Measurements from ENCODE around the gene JPH3.

The JPH3 gene

GRCh38 chr16:87564524-87564778, 37.9 kb upstream of the JPH3 start:
- TF ChIP-seq GATA3 (IDR thresholded peaks at IDR 0.05; ENCODE audit: low read depth, low read length) (no peak), GATA2 (IDR thresholded peaks at IDR 0.05; ENCODE audit: low read depth, low read length) (no peak)

- TF ChIP-seq GATA2 (IDR thresholded peaks at IDR 0.05; ENCODE audit: low read depth, low read length) (no peak), GATA3 (IDR thresholded peaks at IDR 0.05; ENCODE audit: low read depth, low read length) (no peak)
These were observed 32.4 kb upstream of the JPH3 start for GRCh38 chr16:87569601-87570571.

DNA sequence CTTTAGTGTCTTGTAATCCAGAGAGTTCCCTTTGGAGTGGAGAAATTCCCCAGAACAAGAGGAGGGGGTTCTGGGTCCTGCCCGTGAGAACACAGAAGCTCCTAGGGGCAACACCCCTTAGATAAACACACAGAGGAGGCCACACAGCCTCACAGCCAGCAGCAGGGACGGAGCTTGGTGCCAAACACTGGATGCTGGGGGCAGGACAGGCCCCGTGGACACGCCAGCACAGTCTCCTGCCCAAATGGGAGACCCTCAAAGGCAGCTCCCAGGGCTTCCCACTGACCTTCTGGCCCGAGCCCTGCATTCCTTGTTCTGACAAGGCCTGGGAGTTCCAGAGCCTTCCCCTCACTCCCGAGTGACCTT, 31.8 kb upstream of the JPH3 start:
- TF ChIP-seq GATA3 (IDR thresholded peaks at IDR 0.05; ENCODE audit: low read depth, low read length) (no peak), GATA2 (IDR thresholded peaks at IDR 0.05; ENCODE audit: low read depth, low read length) (no peak)

GRCh38 chr16:87570938-87571867, 31.1 kb upstream of the JPH3 start:
- no peak for TF ChIP-seq GATA3 (IDR thresholded peaks at IDR 0.05; ENCODE audit: low read depth, low read length)
- no peak for TF ChIP-seq GATA2 (IDR thresholded peaks at IDR 0.05; ENCODE audit: low read depth, low read length)

DNA sequence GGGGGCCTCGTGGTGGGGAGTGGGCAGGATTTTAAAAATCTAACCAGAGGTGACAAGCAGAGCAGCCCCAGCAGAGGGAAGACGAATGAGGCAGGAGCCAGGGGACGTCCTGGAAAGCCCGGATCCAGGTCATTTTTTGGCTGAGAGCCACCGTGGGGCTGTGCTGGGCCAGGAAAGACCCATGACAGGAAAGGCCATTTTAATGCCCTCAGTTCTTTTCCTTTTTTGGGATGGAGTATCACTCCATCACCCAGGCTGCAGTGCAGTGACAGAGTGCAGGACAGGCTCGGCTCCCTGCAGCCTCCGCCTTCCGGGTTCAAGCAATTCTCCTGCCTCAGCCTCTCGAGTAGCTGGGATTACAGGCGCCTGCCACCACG, 30.5 kb upstream of the JPH3 start:
- TF ChIP-seq GATA3 (IDR thresholded peaks at IDR 0.05; ENCODE audit: low read depth, low read length): no peak
- TF ChIP-seq GATA2 (IDR thresholded peaks at IDR 0.05; ENCODE audit: low read depth, low read length): no peak

- TF ChIP-seq GATA2 (IDR thresholded peaks at IDR 0.05; ENCODE audit: low read depth, low read length): no peak
- TF ChIP-seq GATA3 (IDR thresholded peaks at IDR 0.05; ENCODE audit: low read depth, low read length): no peak
These were observed 29.3 kb upstream of the JPH3 start for GRCh38 chr16:87572959-87573358.

DNA sequence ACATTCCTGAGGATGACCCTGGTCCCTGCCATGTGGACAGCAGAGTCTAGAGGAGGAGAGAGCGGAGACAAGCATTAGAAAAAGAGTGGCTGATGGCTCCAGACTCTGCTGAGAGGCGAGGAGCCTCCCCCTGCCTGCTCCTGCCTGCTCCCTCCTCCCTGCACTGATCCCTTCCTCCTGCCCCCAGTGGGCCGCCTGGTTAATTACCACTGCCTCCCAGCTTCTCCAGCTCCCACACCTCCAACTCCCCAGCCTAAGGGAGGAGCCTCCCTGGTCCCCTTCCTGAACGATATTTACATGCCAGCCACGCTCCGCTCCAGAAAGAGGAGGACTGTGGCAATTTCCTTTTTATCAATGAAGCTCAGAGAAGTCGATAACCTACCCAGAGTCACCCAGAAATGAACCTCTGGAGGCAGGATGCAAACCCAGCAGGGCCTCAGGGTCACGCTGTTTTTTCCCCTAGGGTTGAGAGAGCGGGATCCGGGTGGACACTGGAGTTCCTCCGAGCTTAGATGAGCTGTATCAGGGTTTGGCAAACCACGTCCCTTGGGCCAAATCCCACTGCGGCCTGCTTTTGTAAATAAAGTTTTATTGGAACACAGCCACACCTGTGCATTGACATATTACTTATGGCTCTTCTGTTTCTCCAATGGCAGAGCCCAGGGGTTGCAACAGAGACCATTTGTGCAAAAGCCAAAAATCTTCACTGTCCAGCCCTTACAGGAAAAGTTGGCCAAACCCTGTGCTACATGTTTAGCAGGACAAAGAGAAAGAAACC, 27.1 kb upstream of the JPH3 start:
- TF ChIP-seq GATA3 (IDR thresholded peaks at IDR 0.05; ENCODE audit: low read depth, low read length) (no peak), GATA2 (IDR thresholded peaks at IDR 0.05; ENCODE audit: low read depth, low read length) (no peak)

DNA sequence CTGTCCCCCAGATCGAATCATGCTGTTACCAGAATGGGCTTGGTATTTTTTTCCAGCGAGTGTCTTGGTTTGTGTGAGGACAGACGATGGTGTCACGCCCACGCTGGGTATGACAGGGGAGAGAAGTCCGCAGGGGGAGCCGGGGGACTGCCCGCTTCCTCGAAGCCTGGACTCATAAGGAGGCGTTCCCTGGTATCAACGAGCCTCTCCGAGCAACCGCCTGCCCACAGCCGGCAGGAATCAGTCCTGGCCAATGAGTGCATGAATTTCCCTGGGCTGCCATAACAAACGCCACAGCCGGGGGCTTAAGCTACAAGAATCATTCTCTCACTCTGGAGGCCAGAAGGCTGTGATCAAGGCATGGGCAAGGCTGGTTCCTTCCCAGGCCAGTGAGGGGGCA, 26.1 kb upstream of the JPH3 start:
- no peak for TF ChIP-seq GATA3 (IDR thresholded peaks at IDR 0.05; ENCODE audit: low read depth, low read length)
- TF ChIP-seq GATA2 (IDR thresholded peaks at IDR 0.05; ENCODE audit: low read depth, low read length): no peak

GRCh38 chr16:87579691-87580090, 22.6 kb upstream of the JPH3 start:
- TF ChIP-seq GATA2 (IDR thresholded peaks at IDR 0.05; ENCODE audit: low read depth, low read length): no peak
- no peak for TF ChIP-seq GATA3 (IDR thresholded peaks at IDR 0.05; ENCODE audit: low read depth, low read length)

DNA sequence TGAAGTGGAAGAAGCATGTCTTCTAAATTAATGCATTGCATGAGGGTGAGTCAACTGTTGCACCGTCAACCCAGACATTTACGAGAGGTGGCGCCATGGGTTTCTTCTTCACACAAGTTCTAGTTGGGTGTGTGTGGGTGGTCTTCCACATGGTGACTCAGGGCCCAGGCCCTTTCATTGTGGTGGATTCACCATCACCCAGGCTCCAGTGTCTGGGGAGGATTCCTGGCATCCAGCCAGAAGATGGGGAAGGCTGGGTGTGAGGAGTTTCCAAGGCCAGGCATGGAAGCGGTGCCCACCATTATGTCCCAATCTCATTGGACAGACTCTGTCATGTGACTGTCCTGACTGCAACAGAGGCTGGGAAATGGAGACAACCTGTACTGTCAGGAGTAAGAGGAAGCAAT, 21.4 kb upstream of the JPH3 start:
- TF ChIP-seq GATA2 (IDR thresholded peaks at IDR 0.05; ENCODE audit: low read depth, low read length) (no peak), GATA3 (IDR thresholded peaks at IDR 0.05; ENCODE audit: low read depth, low read length) (no peak)

GRCh38 chr16:87581857-87582215, 20.5 kb upstream of the JPH3 start:
- no peak for TF ChIP-seq GATA2 (IDR thresholded peaks at IDR 0.05; ENCODE audit: low read depth, low read length)
- no peak for TF ChIP-seq GATA3 (IDR thresholded peaks at IDR 0.05; ENCODE audit: low read depth, low read length)

- TF ChIP-seq GATA2 (IDR thresholded peaks at IDR 0.05; ENCODE audit: low read depth, low read length): no peak
- TF ChIP-seq GATA3 (IDR thresholded peaks at IDR 0.05; ENCODE audit: low read depth, low read length): no peak
These were observed 19.9 kb upstream of the JPH3 start for GRCh38 chr16:87582216-87582965.

- no peak for TF ChIP-seq GATA3 (IDR thresholded peaks at IDR 0.05; ENCODE audit: low read depth, low read length)
- TF ChIP-seq GATA2 (IDR thresholded peaks at IDR 0.05; ENCODE audit: low read depth, low read length): no peak
These were observed 19.4 kb upstream of the JPH3 start for GRCh38 chr16:87582966-87583325.

Data from SH-SY5Y (cell line).